ENCODE measurements around the gene ZNF621.
A peak's percentile ranks its signal among the peaks of the same experiment; 100 is the strongest.
"Not testable (repeated sequence)": the region's sequence is repeated elsewhere in the genome, so short reads cannot be mapped to it uniquely, and the experiment has no call there.

The ZNF621 gene

GRCh38 chr3:40534283-40534682 lies 9.5 kb downstream of the ZNF621 start:
- DNase-seq (ENCODE audit: low read depth), result no peak

- DNase-seq (ENCODE audit: low read depth), result peak; percentile 64
Measured at GRCh38 chr3:40546816-40547215, 22.1 kb downstream of the ZNF621 start.

- peak; percentile 14 for DNase-seq (ENCODE audit: low read depth)
Measured at GRCh38 chr3:40550167-40550566, 25.4 kb downstream of the ZNF621 start.

- DNase-seq (ENCODE audit: low read depth), result no peak
Measured at GRCh38 chr3:40557575-40558161, 32.9 kb downstream of the ZNF621 start.

GRCh38 chr3:40562482-40562881 lies 37.7 kb downstream of the ZNF621 start:
- not testable (repeated sequence) for DNase-seq (ENCODE audit: low read depth)

- DNase-seq (ENCODE audit: low read depth), result not testable (repeated sequence)
Measured at GRCh38 chr3:40565629-40566028, 40.9 kb downstream of the ZNF621 start.

- DNase-seq (ENCODE audit: low read depth), result no peak
Measured at GRCh38 chr3:40566694-40567093, 41.9 kb downstream of the ZNF621 start.

- no peak for DNase-seq (ENCODE audit: low read depth)
Measured at GRCh38 chr3:40572588-40572987, 47.8 kb downstream of the ZNF621 start.

GRCh38 chr3:40574050-40574449 lies 49.3 kb downstream of the ZNF621 start:
- no peak for DNase-seq (ENCODE audit: low read depth)

GRCh38 chr3:40574661-40575060 lies 49.9 kb downstream of the ZNF621 start:
- no peak for DNase-seq (ENCODE audit: low read depth)

- DNase-seq (ENCODE audit: low read depth), result no peak
Measured at GRCh38 chr3:40576396-40576795, 51.6 kb downstream of the ZNF621 start.

GRCh38 chr3:40580494-40581091 lies 55.8 kb downstream of the ZNF621 start:
- peak; percentile 61 for DNase-seq (ENCODE audit: low read depth)

- no peak for DNase-seq (ENCODE audit: low read depth)
Measured at GRCh38 chr3:40581166-40581565, 56.4 kb downstream of the ZNF621 start.

GRCh38 chr3:40582401-40583027 lies 57.8 kb downstream of the ZNF621 start:
- DNase-seq (ENCODE audit: low read depth), result no peak

GRCh38 chr3:40583691-40584090 lies 58.9 kb downstream of the ZNF621 start:
- no peak for DNase-seq (ENCODE audit: low read depth)

- DNase-seq (ENCODE audit: low read depth), result peak; percentile 82
Measured at GRCh38 chr3:40584625-40585189, 59.9 kb downstream of the ZNF621 start.

GRCh38 chr3:40585381-40586016 lies 60.7 kb downstream of the ZNF621 start:
- DNase-seq (ENCODE audit: low read depth), result no peak

GRCh38 chr3:40586901-40587300 lies 62.1 kb downstream of the ZNF621 start:
- DNase-seq (ENCODE audit: low read depth), result no peak

- DNase-seq (ENCODE audit: low read depth), result no peak
Measured at GRCh38 chr3:40588406-40588805, 63.6 kb downstream of the ZNF621 start.

Measured in fibroblast of the conjunctiva (primary cell).